Fibroblast of lung (primary cell): Measurements from ENCODE around the gene IL17RB. TPM values are rescaled to one million over a fixed set of nuclear protein-coding genes. Genes with fewer than 3 reads are reported as not detected.

Experiments used
- DNase-seq, 2 donors: peaks; one replicate each; pipeline versions ENCODE4 v3.0.0 to v3.0.0-alpha.2; 2010; ENCODE audit warnings: low read depth in 2 of 2
- H2AFZ ChIP-seq: 2 replicates; pipeline ENCODE4 v1.5.1; 2012; ENCODE audit warnings: low read length, control low read depth, inconsistent platforms
- H3K27ac ChIP-seq: 2 replicates; pipeline ENCODE4 v1.5.1; 2011; ENCODE audit warnings: low read length, control low read depth; ENCODE audit not compliant: insufficient read depth
- H3K27me3 ChIP-seq: 2 replicates; pipeline ENCODE4 v1.5.1; 2011; ENCODE audit warnings: mild to moderate bottlenecking, low read length; ENCODE audit not compliant: control insufficient read depth, insufficient read depth
- H3K36me3 ChIP-seq: 2 replicates; pipeline ENCODE4 v1.5.1; 2011; ENCODE audit warnings: low read length; ENCODE audit not compliant: control insufficient read depth, insufficient read depth
- H3K4me1 ChIP-seq: 2 replicates; pipeline ENCODE4 v1.5.1; 2011; ENCODE audit warnings: low read length; ENCODE audit not compliant: control insufficient read depth, insufficient read depth; ENCODE audit errors: extremely low read depth
- H3K4me2 ChIP-seq: 2 replicates; pipeline ENCODE4 v1.5.1; 2011; ENCODE audit warnings: low read length, control low read depth; ENCODE audit not compliant: insufficient read depth; ENCODE audit errors: extremely low read depth
- H3K4me3 ChIP-seq, 4 experiments: fragments of 200-600 bp in 1 of 4; sonication (generic) in 1 of 4; replicated peaks in 1 of 4; 2 replicates each; pipeline ENCODE4 v1.5.1; 2011 to 2016; ENCODE audit warnings: low read length in 4 of 4, low read depth in 3 of 4, mild to moderate bottlenecking in 3 of 4, control low read depth in 2 of 4, inconsistent platforms in 1 of 4, mixed read lengths in 1 of 4; ENCODE audit not compliant: insufficient read depth in 1 of 4; ENCODE audit errors: control extremely low read depth in 1 of 4
- H3K79me2 ChIP-seq: 2 replicates; pipeline ENCODE4 v1.5.1; 2012; ENCODE audit warnings: mild to moderate bottlenecking, low read length, inconsistent platforms; ENCODE audit not compliant: control insufficient read depth, insufficient read depth
- H3K9ac ChIP-seq: 2 replicates; pipeline ENCODE4 v1.5.1; 2011; ENCODE audit warnings: mild to moderate bottlenecking, low read length, control low read depth; ENCODE audit not compliant: insufficient read depth
- H3K9me3 ChIP-seq: 2 replicates; pipeline ENCODE4 v1.5.1; 2012; ENCODE audit warnings: low read depth, low read length; ENCODE audit not compliant: control insufficient read depth, insufficient read depth
- H4K20me1 ChIP-seq: 2 replicates; pipeline ENCODE4 v1.5.1; 2011; ENCODE audit warnings: low read length; ENCODE audit not compliant: control insufficient read depth, insufficient read depth; ENCODE audit errors: extremely low read depth
- EZH2 ChIP-seq: IDR thresholded peaks from 2 replicates; pipeline ENCODE4 v1.5.1; 2012; ENCODE audit warnings: low read length, control low read depth, mild to moderate bottlenecking; ENCODE audit errors: missing control alignments
- polyA plus RNA-seq, 2 donors: library from polyadenylated mRNA; depleted of rRNA in 1 of 2; stranded (reverse) in 1 of 2; unstranded in 1 of 2; fragments of >200 nt; gene quantifications; 2 replicates each; pipeline ENCODE4 v1.2.1, GENCODE V29; 2011 to 2012; ENCODE audit warnings: missing spikeins in 1 of 2
- total RNA-seq: library from RNA; depleted of rRNA; stranded (reverse); fragments of >200 nt; gene quantifications from 2 replicates; pipeline ENCODE4 v1.2.1, GENCODE V29; 2014
- TF ChIP-seq, protein P1 (sequence below), 2 donors: IDR thresholded peaks in 1 of 2; conservative IDR thresholded peaks in 1 of 2; 1 replicate in 1 of 2; 2 replicates in 1 of 2; pipeline ENCODE4 v1.5.1; 2011 to 2012; ENCODE audit warnings: low read length in 2 of 2, control low read depth in 1 of 2, inconsistent platforms in 1 of 2, low read depth in 1 of 2, mild to moderate bottlenecking in 1 of 2

The IL17RB gene
- total and polyA plus RNA-seq, 2 donors (not counting 1 experiment from before 2014, with no cell fraction given), result 0.32 to 0.33 TPM

DNA sequence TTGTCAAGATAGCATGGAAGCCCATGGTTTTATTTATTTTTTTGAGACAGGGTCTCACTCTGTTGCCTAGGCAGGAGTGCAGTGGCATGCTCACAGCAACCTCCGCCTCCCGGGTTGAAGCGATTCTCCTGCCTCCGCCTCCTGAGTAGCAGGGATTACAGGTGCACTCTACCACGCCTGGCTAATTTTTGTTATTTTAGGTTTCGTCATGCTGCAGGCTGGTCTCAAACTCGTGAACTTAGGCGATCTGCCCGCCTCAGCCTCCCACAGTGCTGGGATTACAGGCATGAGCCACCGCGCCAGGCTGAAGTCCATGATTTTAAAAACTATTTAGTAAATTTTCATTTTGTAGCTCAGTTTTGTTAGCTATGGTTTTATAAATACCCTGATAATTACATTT, 38.3 kb downstream of the IL17RB start:
- Histone ChIP-seq H3K9ac (no peak overlapping the region), H3K36me3 (peaks cover 3% of the 10 kb centered on the region), H3K4me2 (no peak overlapping the region), H3K9me3 (no peaks in the 10 kb centered on the region), H4K20me1 (no peaks in the 10 kb centered on the region), H3K4me3 (no peak overlapping the region), H3K27ac (no peak overlapping the region), H2AFZ (no peak overlapping the region), H3K27me3 (no peaks in the 10 kb centered on the region), H3K79me2 (peaks cover 24% of the 10 kb centered on the region), H3K4me1 (peaks cover 6% of the 10 kb centered on the region)
- TF ChIP-seq, protein P1, sequence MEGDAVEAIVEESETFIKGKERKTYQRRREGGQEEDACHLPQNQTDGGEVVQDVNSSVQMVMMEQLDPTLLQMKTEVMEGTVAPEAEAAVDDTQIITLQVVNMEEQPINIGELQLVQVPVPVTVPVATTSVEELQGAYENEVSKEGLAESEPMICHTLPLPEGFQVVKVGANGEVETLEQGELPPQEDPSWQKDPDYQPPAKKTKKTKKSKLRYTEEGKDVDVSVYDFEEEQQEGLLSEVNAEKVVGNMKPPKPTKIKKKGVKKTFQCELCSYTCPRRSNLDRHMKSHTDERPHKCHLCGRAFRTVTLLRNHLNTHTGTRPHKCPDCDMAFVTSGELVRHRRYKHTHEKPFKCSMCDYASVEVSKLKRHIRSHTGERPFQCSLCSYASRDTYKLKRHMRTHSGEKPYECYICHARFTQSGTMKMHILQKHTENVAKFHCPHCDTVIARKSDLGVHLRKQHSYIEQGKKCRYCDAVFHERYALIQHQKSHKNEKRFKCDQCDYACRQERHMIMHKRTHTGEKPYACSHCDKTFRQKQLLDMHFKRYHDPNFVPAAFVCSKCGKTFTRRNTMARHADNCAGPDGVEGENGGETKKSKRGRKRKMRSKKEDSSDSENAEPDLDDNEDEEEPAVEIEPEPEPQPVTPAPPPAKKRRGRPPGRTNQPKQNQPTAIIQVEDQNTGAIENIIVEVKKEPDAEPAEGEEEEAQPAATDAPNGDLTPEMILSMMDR (conservative IDR thresholded peaks at IDR 0.05 in 1 of 2, IDR thresholded peaks at IDR 0.05 in 1 of 2; ENCODE audit: low read depth in 1 of 2, low read length in 2 of 2), result no peak
- no peak for TF ChIP-seq EZH2
- no peak for DNase-seq

DNA sequence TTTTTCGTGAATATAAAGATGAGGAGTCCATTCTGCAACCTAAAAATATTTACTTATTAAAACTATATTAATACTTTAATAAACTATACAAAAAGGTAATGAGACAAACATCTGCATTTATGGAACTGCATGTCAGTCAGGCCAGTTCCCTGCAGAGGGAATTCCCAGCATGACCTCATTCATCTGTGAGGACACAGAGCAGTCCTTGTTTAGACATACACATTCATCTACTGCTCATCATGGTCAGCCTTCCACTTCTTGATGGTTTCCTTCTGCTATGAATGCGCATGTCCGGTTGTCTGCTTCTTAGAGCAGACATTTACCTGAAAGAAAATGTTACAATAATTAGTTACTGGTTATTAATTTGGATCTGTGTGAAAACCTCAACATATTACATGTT, 38.9 kb downstream of the IL17RB start:
- Histone ChIP-seq H3K36me3 (peaks cover 2% of the 10 kb centered on the region), H3K4me3 (no peak overlapping the region), H3K9ac (no peak overlapping the region), H2AFZ (no peak overlapping the region), H3K9me3 (no peaks in the 10 kb centered on the region), H3K27me3 (no peaks in the 10 kb centered on the region), H3K27ac (no peak overlapping the region), H4K20me1 (no peaks in the 10 kb centered on the region), H3K79me2 (peaks cover 28% of the 10 kb centered on the region), H3K4me2 (no peak overlapping the region), H3K4me1 (peaks cover 9% of the 10 kb centered on the region)
- TF ChIP-seq, protein P1 (conservative IDR thresholded peaks at IDR 0.05 in 1 of 2, IDR thresholded peaks at IDR 0.05 in 1 of 2; ENCODE audit: low read depth in 1 of 2, low read length in 2 of 2), result no peak
- no peak for TF ChIP-seq EZH2
- DNase-seq, result no peak

DNA sequence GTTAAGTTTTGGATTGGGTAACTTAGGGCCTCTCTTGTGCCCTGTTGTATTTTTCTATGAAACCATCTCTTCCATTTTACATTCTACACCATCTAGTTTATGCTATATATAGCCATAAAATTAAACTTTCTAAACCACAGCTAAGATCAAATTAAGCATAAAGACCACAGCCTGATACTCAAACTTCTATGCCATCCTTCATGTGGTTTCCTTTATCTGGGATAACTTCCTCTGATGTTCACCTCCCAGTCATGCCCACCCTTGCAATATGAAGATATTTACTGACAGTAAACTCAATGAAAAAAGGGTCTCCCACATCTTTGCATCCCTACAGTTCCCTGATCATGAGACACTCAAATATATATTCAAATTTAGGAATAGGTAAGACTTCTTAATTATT, 41.1 kb downstream of the IL17RB start:
- no peaks in the 10 kb centered on the region for H3K9me3 ChIP-seq
- peaks cover 24% of the 10 kb centered on the region for H3K79me2 ChIP-seq
- no peak overlapping the region for H2AFZ ChIP-seq
- no peak overlapping the region for H3K27ac ChIP-seq
- H3K36me3 ChIP-seq, result peaks cover 2% of the 10 kb centered on the region
- no peak overlapping the region for H3K4me3 ChIP-seq
- H3K4me2 ChIP-seq, result no peak overlapping the region
- H3K9ac ChIP-seq, result no peak overlapping the region
- no peak for DNase-seq
- no peaks in the 10 kb centered on the region for H3K27me3 ChIP-seq
- H3K4me1 ChIP-seq, result peaks cover 4% of the 10 kb centered on the region
- no peaks in the 10 kb centered on the region for H4K20me1 ChIP-seq
- no peak for TF ChIP-seq EZH2
- TF ChIP-seq, protein P1 (conservative IDR thresholded peaks at IDR 0.05 in 1 of 2, IDR thresholded peaks at IDR 0.05 in 1 of 2; ENCODE audit: low read depth in 1 of 2, low read length in 2 of 2), result no peak
